GM10266 (cell line): Measurements from ENCODE around the gene TAS2R50.

Experiments
- DNase-seq: peaks from one replicate; pipeline ENCODE4 v3.0.0; 2012; ENCODE audit errors: extremely low spot score
- TF ChIP-seq, protein P1 (sequence below): IDR thresholded peaks from 2 replicates; pipeline ENCODE4 v1.5.1; 2012; ENCODE audit warnings: mild to moderate bottlenecking, low read depth; ENCODE audit not compliant: control insufficient read depth, insufficient read depth; ENCODE audit errors: missing control alignments

Gene TAS2R50

DNA sequence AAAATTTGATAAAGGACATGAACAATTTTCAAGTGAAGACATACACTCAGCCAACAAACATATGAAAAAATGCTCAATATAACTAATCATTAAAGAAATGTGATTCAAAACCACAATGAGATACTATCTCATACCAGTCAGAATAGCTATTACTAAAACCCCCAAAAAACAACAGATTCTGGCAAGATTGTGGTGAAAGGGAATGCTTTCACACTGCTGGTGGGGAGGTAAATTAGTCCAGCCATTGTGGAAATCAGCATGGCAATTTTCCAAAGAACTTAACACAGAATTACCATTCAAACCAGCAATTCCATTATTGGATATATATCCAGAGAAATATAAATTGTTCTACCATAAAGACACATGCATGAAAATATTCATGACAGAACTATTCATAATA is 29.0 kb downstream of the TAS2R50 start:
- no peak for DNase-seq
- TF ChIP-seq, protein P1, sequence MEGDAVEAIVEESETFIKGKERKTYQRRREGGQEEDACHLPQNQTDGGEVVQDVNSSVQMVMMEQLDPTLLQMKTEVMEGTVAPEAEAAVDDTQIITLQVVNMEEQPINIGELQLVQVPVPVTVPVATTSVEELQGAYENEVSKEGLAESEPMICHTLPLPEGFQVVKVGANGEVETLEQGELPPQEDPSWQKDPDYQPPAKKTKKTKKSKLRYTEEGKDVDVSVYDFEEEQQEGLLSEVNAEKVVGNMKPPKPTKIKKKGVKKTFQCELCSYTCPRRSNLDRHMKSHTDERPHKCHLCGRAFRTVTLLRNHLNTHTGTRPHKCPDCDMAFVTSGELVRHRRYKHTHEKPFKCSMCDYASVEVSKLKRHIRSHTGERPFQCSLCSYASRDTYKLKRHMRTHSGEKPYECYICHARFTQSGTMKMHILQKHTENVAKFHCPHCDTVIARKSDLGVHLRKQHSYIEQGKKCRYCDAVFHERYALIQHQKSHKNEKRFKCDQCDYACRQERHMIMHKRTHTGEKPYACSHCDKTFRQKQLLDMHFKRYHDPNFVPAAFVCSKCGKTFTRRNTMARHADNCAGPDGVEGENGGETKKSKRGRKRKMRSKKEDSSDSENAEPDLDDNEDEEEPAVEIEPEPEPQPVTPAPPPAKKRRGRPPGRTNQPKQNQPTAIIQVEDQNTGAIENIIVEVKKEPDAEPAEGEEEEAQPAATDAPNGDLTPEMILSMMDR: no peak

DNA sequence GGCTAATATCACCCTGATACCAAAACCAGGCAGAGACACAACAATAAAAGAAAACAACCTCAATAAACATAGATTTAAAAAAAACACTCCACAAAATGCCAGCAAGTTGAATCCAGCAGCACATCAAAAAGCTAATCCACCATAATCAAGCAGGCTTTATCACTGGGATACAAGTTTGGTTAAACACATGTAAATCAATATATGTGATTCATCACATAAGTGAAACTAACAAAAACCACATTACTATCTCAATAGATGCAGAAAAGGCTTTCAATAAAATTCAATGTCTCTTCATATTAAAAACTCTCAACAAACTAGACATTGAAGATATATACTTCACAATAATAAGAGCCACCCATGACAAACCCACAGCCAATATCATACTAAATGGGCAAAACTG is 30.6 kb downstream of the TAS2R50 start:
- TF ChIP-seq, protein P1: no peak
- DNase-seq: no peak

DNA sequence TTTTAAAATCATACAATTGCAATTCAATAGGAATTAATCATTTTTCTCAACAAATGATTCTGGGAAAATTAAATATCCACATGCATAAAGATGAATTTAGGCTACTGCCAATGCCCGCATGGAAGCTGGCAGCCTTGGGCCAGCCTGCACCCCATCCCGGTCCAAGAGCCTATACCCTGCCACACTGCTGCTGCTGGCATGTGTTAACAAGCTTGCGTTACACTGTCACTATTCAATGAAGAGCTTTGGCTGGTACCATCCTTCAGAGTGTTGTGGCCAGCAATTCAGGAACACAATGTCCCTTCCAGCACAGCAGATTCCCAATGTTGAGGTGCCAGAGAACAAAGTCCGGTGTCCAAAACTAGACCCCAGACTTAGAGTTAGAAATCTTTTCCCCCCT is 34.1 kb downstream of the TAS2R50 start:
- TF ChIP-seq, protein P1: no peak
- DNase-seq: no peak

DNA sequence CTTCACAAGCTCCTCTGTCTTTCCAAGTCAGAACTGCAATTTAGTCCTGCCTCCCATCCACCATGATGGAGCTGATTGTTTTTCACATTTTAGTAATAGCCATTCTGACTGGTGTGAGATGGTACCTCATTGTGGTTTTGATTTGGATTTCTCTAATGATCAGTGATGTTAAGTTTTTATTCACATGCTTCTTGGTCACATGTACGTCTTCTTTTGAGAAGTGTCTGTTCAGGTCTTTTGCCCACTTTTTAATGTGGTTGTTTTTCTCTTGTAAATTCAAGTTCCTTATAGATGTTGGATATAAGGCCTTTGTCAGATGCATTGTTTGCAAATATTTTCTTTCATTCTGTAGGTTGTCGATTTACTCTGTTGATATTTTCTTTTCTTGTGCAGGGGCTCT is 43.5 kb downstream of the TAS2R50 start:
- TF ChIP-seq, protein P1: no peak
- no peak for DNase-seq

DNA sequence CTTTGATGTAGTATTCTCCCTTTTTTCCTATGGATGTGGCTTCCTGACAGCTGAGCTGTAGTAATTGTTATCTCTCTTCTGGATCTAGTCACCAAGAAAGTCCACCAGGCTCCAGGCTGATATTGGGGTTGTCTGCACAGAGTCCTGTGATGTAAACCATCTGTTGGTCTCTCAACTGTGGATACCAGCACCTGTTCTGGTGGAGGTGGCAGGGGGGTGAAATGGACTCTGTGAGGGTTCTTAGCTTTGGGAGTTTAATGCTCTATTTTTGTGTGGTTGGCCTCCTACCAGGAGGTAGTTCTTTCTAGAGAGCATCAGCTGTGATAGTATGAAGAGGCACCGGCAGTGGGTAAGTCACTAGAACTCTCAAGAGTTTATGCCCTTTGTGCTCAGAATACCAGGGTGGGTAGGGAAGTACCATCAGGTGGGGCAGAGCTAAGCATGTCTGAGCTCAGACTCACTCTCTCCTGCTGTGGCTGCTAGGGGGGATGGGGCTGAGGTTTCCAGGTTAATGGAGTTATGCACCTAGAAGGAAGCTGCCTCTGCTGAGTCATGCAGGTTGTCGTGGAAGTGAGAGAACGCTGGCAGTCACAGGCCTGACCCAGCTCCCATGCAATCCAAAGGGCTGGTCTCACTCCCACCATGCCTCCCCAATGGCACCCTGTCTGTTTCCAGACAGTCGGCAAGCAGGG is 44.6 kb downstream of the TAS2R50 start:
- TF ChIP-seq, protein P1: no peak
- no peak for DNase-seq

- TF ChIP-seq, protein P1: no peak
These were observed 45.3 kb downstream of the TAS2R50 start for GRCh38 chr12:10941369-10941768.

DNA sequence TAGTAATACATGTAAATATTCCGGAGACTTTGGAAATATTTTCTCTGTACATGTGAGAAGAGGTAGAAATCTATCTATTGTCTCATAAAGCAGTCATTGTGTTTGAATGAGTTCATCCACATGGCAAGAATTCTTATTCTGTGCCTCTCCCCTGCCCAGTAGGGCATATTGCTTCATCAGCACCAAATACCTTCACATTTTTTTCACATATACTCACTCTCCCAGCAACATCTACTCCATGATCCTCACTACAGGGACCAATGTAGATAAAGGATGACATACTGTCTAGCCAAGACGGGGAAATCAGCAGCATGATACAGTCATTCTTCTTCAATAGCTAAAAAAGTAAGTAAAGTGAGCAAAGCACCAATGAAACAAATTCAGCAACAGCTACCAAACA is 46.3 kb downstream of the TAS2R50 start:
- DNase-seq: no peak
- TF ChIP-seq, protein P1: no peak

More at GRCh38 chr12:10941369-10941768, 45.3 kb downstream of the TAS2R50 start:
- no peak for DNase-seq
